GM21737 (cell line): ENCODE data around the gene HIVEP2.
A peak's percentile ranks its signal among the peaks of the same experiment; 100 is the strongest.

Experiments
- ATAC-seq: cut with Tn5 transposase; IDR thresholded peaks from one replicate; pipeline ENCODE4 v1.9.1; 2021; ENCODE audit warnings: mild to moderate bottlenecking, moderate library complexity; ENCODE audit not compliant: unreplicated experiment

Gene HIVEP2

GRCh38 chr6:142926177-142926493 is 18.8 kb downstream of the HIVEP2 start:
- no peak for ATAC-seq

- no peak for ATAC-seq
Measured at GRCh38 chr6:142925575-142926110, 19.3 kb downstream of the HIVEP2 start.

DNA sequence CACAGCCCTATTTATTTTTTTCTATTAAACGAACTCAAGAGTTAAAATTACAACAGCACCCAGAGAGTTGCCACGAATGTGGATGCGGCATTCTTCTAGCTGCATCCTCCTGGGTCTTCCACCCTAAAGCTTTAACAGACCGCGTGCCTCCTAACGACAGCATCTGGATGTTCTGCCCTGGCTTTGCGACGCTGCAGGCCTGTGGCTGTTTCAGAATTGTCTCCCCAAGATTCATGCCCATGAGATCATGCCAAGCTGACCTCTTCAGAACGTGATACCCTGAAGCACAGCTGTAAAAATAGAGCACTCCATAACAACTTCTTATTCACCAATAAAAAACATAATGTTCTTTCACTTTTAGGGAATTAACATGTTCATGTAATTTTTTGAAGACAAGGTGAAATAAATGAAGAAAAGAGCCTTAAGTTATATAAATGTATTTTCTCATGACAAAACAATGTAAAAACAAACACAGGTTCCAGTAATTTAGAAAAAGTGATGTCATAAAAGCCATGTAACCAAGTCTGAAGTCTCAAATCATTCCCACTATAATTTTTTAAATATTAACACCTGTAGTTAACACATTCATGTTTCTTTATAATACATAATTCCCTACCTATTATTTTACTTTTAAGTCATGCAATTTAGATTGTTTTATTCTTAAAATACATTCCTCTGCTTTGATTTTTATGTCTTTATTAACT is 26.5 kb downstream of the HIVEP2 start:
- ATAC-seq = no peak

DNA sequence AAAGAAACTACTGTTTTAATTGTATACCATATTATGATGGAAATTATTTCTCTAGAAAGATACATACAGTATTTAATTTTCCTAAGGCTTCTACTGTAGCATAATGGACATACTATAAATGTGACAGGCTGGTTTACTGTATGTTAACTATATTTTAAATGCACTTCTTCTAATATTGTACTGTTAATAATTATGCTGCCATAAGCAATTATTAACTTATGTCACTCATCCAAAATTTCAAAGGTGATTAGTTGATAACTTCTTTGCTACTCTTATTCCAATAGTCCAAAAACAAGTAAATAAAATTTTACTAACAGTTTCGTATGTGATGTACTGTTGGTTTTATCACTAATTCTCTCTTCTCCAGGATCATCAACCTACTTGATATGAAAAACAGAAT is 28.1 kb downstream of the HIVEP2 start:
- ATAC-seq = no peak

DNA sequence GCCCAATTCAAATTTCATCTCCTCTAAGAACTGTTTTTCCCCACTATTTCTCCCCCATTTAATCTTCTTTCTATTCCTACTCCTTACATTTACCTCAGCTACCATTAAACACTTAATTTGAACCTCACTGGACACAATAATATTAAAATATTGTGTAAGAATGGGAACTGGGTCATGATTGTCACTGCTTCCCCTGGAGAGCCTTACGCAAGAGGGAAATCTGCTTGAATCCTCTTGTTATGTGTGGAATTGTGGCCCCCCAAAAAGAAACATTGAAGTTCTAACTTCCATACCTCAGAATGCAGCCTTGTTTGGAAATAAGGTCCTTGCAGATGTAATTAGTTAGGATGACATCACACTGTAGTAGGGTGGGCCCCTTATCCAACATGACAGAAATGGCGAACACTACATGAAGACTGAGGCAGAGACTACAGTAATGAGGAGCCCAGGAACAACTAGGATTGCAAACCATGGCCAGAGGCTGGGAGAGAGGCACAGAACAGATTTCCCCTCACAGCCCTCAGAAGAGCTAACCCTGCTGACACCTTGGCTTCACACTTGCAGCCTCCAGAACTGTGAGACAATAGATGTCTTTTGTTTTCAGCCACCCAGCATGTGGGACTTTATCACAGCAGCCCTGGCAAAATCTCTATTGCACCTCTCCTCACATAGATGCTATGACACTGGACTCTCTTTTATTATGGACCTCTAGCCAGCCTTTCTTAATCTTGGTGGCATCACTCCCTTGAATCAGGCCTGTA is 29.9 kb downstream of the HIVEP2 start:
- no peak for ATAC-seq

DNA sequence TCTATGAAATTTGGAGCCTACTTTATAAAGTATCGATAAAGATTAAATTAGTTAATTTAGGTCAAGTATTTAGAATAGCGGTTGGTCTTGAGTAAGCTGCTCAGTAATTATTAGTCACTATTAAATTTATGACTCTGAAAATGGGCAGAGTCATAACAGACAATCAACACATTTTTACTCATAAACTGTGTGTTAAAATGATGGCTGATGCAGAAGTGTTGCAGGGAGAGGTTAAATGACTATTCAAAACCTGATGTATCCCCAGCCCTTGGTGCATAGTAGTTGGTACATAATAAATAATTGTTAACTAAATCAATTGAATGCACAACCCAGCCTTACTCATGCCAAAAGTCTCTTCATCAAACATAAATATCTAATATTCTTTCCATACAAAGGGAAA is 30.6 kb downstream of the HIVEP2 start:
- no peak for ATAC-seq

DNA sequence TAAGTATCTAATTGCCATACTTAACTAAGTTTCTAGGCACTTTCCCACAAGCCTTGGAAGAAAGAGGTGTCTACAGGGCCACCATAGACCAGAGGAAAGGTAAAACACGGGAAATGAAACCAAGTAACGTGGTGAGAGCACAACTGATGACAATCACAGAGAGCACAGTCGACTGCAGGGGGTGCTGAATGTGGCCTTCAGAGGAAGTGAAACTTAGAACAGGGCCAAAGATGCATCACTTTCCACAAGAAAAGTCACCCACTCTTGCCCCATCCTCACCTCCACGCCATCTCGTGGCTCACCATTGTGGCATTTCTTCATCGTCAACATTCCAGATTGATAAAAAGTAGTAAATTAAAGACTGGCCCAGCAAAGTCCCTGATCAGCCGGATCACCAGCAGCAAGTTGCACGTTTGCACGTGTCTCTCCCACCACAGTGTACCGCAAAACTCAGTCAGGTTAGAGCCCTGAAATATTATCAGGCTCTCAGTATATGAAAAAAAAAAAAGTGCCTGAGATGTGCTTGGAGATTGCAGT is 31.4 kb downstream of the HIVEP2 start:
- ATAC-seq = peak; percentile 95

GRCh38 chr6:142913036-142913510 is 31.9 kb downstream of the HIVEP2 start:
- peak; percentile 73 for ATAC-seq

DNA sequence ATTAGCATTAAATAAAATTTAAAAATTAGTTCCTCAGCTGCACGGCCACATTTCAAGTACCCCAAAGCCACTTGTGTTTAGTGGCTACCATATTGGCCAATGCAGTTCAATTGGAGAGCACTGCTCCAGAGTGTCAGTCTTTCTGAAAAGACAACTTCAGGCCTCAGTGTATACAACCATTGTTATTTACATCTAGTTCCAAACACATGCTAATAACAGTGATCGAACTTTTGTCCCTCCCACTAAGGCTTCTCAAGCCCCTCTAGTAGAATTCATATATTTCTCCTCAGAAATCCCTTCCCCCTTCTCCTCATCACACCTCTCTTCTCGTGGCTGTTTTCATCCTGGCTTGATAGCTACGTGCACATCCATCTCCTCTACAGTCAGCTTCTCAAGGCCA is 32.9 kb downstream of the HIVEP2 start:
- ATAC-seq = no peak

DNA sequence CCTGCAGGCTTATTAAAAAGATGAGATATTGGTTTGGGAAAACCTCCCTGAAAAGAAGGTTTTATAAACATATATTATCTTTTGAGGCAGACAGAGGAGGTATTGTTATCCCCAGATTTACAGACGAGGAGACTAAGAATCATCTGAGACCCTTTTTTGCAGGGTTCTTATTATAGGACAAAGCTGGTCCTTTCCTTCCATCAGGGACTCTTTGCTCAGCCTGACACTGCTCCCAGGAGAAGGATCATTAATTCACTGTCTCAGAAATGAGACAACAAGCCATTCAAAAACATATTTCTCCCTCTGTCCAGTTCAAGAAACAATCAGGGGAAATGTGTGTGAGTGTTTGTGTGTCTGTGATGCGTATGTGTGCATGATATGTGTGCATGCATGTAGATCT is 33.5 kb downstream of the HIVEP2 start:
- ATAC-seq = no peak

DNA sequence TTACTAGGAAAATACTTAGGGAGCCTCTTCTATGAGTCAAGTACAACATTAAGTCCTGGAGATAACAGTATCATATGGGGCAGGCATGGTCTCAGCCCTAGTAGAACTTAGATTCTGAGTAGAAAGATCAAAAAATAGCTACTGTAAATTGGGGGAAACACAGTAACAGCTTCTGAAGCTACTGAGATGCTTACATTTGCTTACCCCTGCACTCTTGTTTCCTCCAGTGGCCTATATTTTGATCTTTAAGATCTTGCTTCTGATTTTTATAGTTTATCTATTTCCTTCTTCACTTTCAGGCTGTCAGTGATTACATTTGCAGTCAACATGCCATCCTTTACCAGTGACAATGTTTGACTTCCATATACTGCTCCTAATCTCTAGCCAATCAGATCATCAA is 35.3 kb downstream of the HIVEP2 start:
- ATAC-seq = no peak

DNA sequence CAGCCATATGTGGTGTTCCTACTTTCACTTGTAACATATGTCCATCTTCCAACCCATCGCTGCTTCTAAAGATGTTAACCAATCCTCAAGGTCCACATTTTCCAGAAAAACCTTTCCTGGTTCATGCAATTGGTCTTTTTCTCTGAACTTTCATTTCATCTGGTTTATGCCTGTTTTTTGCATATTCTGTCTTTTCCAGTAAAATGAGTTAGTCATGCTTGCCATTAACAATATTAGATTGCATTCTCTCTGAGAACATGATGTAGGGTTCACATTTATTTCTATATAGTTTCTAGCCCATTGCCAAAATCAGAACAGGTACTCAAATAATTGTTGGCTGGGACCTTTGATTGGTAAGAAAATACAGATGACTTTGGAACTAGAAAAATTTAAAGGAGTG is 36.7 kb downstream of the HIVEP2 start:
- no peak for ATAC-seq

DNA sequence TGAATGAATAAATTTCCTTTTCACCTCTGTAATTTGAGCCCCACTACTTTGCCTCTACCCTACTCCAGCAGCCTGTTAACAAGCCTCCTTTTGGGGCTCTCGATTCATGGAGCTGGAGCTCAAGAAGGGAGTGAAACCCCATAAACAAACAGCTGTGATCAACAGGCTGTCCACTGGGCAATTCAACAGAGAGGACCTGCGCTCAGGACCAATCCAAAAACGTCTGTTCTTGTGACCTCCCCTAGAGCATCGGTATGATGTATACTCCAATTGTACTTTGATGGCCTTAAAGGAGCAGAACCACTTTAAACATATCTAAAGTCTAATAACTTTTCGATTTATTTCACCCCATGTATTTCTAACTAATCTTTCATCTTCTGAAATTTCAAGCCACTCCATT is 37.4 kb downstream of the HIVEP2 start:
- ATAC-seq = peak; percentile 8

DNA sequence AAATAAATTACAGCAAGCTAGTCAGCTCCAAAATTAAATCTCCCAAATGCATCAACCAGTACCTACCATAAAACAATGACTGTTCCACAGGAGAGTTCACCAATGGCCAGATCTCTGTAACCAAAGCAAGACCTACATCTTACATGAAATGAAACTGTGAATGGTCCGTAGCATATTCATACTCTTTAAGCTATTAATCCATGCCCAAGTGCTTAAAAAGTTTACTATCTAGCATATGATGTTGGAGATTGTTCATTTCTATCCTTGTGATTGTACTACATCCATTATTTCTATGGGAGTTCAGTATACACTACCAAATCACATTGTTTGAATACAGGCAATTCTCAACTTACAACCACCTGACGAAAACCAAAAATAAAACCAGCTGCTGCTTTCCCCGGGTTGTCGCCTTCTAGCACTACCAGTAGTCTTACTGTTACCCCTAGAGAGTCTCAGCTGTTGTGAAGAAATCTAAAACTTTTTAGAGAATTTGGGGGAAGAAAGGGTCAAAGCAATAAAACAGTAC is 38.0 kb downstream of the HIVEP2 start:
- peak; percentile 63 for ATAC-seq

DNA sequence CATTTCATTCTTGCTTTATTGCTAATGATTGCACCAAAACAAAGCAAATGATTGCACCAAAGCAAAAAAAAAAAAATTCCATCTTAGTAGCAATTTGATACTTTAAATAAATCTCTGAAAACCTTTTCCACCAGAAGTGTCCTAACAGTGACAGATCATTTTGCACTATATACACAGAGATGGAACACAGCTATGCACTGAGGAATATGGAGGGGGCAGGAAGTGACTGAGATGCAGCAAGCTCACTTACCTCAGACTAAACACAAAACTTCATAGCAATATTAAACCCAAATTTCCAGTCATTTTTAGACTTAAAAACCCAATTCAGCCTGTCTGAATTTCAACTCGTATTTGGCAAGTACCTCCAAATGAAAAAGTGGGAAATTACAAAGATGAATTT is 41.2 kb downstream of the HIVEP2 start:
- ATAC-seq = no peak

DNA sequence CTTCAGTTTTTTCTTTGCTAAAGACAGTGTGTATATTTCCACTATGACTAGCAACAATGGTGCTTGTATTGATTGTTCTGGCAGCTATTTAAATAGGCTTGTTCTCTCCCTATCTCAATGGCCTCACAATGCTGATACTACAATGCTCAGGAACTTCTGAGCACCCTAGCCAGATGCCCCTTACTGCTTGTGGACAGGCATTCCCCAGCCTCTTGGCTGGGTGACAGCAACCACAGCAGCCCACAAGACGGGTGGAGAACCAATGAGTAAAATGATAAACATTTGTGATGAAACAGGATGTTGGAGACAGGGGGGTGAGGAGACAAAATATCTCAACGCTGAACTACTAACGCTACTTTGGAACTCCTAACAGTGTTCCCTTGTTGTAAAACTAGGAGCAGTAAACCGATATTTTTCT is 42.3 kb downstream of the HIVEP2 start:
- ATAC-seq = peak; percentile 67

DNA sequence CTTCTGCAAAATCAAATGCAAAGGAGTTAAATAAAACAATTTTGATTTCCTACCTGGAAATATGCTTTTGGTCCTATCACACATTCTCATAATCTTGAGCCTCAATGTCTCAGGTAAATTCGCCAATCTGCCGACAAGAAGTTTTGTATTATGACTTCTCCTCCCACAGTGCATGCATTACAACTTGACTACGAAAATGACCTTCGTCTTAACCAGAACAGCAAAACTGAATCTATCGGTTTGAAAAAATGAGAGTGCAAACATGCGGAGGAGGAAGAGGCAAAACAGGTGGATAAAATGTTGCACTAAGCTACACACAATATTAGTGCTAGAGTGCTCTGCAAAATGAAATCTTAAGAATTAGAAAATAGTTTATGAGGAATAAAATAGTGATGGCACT is 43.4 kb downstream of the HIVEP2 start:
- no peak for ATAC-seq

GRCh38 chr6:142900227-142900971 is 44.6 kb downstream of the HIVEP2 start:
- no peak for ATAC-seq

GRCh38 chr6:142898927-142899895 is 45.8 kb downstream of the HIVEP2 start:
- ATAC-seq = no peak

GRCh38 chr6:142897659-142898058 is 47.3 kb downstream of the HIVEP2 start:
- no peak for ATAC-seq
